GM12878 (cell line): ENCODE results near the gene ZNF124. TPM values are rescaled to one million over a fixed set of nuclear protein-coding genes. Genes with fewer than 3 reads are reported as not detected.

Experiments used
- ATAC-seq: fragments of 200-7000 bp; cut with Tn5 transposase; 3 replicates; pipeline ENCODE4 v1.9.1; 2020; ENCODE audit warnings: mild to moderate bottlenecking, moderate library complexity
- BruUV-seq: library from RNA; stranded (reverse); fragments of 400-500 nt; replicated peaks from 2 replicates; lab custom pipeline; 2021; lab: Mats Ljungman, UMichigan
- CTCF ChIA-PET: fragments of 300-600 bp; sonication (Branson Sonifier 250); formaldehyde crosslinking; extraction: SDS; loops from one replicate; lab custom pipeline; 2021; ENCODE audit warnings: inconsistent platforms; lab: Yijun Ruan, JAX
- POLR2A ChIA-PET: fragments of 350-600 bp; formaldehyde crosslinking; extraction: SDS; loops from one replicate; lab custom pipeline; 2021; ENCODE audit warnings: inconsistent platforms; lab: Charles Lee
- RAD21 ChIA-PET: fragments of 300-600 bp; sonication (Branson Sonifier 250); formaldehyde crosslinking; loops from one replicate; lab custom pipeline; 2023; ENCODE audit warnings: antibody characterized with exemption; ENCODE audit not compliant: unreplicated experiment; lab: Charles Lee
- SMC1A ChIA-PET: fragments of 300-600 bp; sonication (Branson Sonifier 250); formaldehyde crosslinking; loops from one replicate; lab custom pipeline; 2023; ENCODE audit not compliant: unreplicated experiment, uncharacterized antibody; lab: Charles Lee
- DNase-seq: peaks from one replicate; pipeline ENCODE4 v3.0.0-alpha.2; 2011; ENCODE audit warnings: low read depth, low spot score
- FAIRE-seq: peaks from 3 replicates; lab custom pipeline; 2011; peaks lifted over from hg19 to GRCh38; lab: Jason Lieb, UNC
- H2AFZ ChIP-seq: 2 replicates; pipeline ENCODE4 v1.6.0; 2011; ENCODE audit warnings: low read depth, low read length, control low read depth; ENCODE audit not compliant: control insufficient read depth
- H3K27ac ChIP-seq: 2 replicates; pipeline ENCODE4 v1.5.1; 2011; ENCODE audit warnings: control low read depth; ENCODE audit not compliant: control insufficient read depth, insufficient read depth
- H3K27me3 ChIP-seq, 2 experiments: replicated peaks in 1 of 2; 2 replicates each; pipeline versions ENCODE4 v1.6.0 to v1.6.1; 2011; ENCODE audit warnings: low read length in 1 of 2; ENCODE audit not compliant: control insufficient read depth in 2 of 2, insufficient read depth in 2 of 2
- H3K36me3 ChIP-seq, 2 experiments: 2 replicates each; pipeline ENCODE4 v1.5.1; 2011; ENCODE audit warnings: low read length in 1 of 2; ENCODE audit not compliant: control insufficient read depth in 2 of 2, insufficient read depth in 2 of 2
- H3K4me1 ChIP-seq: 2 replicates; pipeline ENCODE4 v1.6.1; 2011; ENCODE audit warnings: mild to moderate bottlenecking, low read length, moderate library complexity, mixed read lengths; ENCODE audit not compliant: control insufficient read depth, insufficient read depth
- H3K4me2 ChIP-seq: 2 replicates; pipeline ENCODE4 v1.6.0; 2011; ENCODE audit warnings: control low read depth; ENCODE audit not compliant: control insufficient read depth, insufficient read depth
- H3K4me3 ChIP-seq: fragments of 200-600 bp; sonication (generic); 2 replicates; pipeline ENCODE4 v1.5.1; 2016
- H3K79me2 ChIP-seq: 2 replicates; pipeline ENCODE4 v1.6.0; 2011; ENCODE audit warnings: low read length; ENCODE audit not compliant: control insufficient read depth, insufficient read depth
- H3K9ac ChIP-seq: 2 replicates; pipeline ENCODE4 v1.8.0; 2011; ENCODE audit warnings: low read length, control low read depth, mixed read lengths; ENCODE audit not compliant: control insufficient read depth, insufficient read depth
- H3K9me3 ChIP-seq: replicated peaks from 3 replicates; pipeline ENCODE4 v1.5.1; 2011; ENCODE audit warnings: mild to moderate bottlenecking, low read length; ENCODE audit not compliant: control insufficient read depth, insufficient read depth
- H4K20me1 ChIP-seq: 2 replicates; pipeline ENCODE4 v1.6.0; 2011; ENCODE audit not compliant: control insufficient read depth, insufficient read depth
- ATF7 ChIP-seq: fragments of 450-650 bp; IDR thresholded peaks from 2 replicates; pipeline ENCODE4 v1.6.1; 2016; ENCODE audit warnings: low read depth, mild to moderate bottlenecking
- BCL11A ChIP-seq: IDR thresholded peaks from 2 replicates; pipeline ENCODE4 v1.6.1; 2011; ENCODE audit warnings: low read depth, low read length
- BHLHE40 ChIP-seq, 2 experiments: fragments of 450-650 bp in 1 of 2; IDR thresholded peaks; 2 replicates each; pipeline ENCODE4 v1.6.1; 2011 to 2017; ENCODE audit warnings: low read depth in 2 of 2, borderline replicate concordance in 1 of 2, improper control_type of control experiment in 1 of 2, low read length in 1 of 2, mild to moderate bottlenecking in 1 of 2
- ESRRA ChIP-seq: IDR thresholded peaks from 2 replicates; pipeline ENCODE4 v1.6.1; 2012; ENCODE audit warnings: mild to moderate bottlenecking, low read length, improper control_type of control experiment
- GATAD2B ChIP-seq: fragments of 450-650 bp; conservative IDR thresholded peaks from 2 replicates; pipeline ENCODE4 v1.6.1; 2017; ENCODE audit warnings: low read depth, mild to moderate bottlenecking, moderate library complexity
- HDAC6 ChIP-seq: fragments of 200-600 bp; sonication (generic); IDR thresholded peaks from one replicate; pipeline ENCODE4 v1.8.0; 2017; ENCODE audit warnings: antibody characterized with exemption; ENCODE audit not compliant: unreplicated experiment
- JUND ChIP-seq: IDR thresholded peaks from 2 replicates; pipeline ENCODE4 v1.6.1; 2012; ENCODE audit warnings: low read depth, mild to moderate bottlenecking, low read length, improper control_type of control experiment, moderate library complexity
- NFYA ChIP-seq: IDR thresholded peaks from 2 replicates; pipeline ENCODE4 v1.6.1; 2011; ENCODE audit warnings: low read depth, mild to moderate bottlenecking, low read length, improper control_type of control experiment, borderline replicate concordance
- RUNX3 ChIP-seq: IDR thresholded peaks from 2 replicates; pipeline ENCODE4 v1.6.1; 2012; ENCODE audit warnings: low read length, inconsistent platforms
- TCF7 ChIP-seq: IDR thresholded peaks from 2 replicates; pipeline ENCODE4 v1.6.1; 2014; ENCODE audit warnings: antibody characterized with exemption, borderline replicate concordance
- WGBS: methylation state at CpG from one replicate; pipeline ENCODE4 v1.1.6; 2016; ENCODE audit warnings: low lambda C conversion rate; ENCODE audit not compliant: insufficient replicate concordance, insufficient coverage; ENCODE audit errors: missing lambda C conversion rate; 5-methylcytosine and 5-hydroxymethylcytosine counted together
- in situ Hi-C: fragments of 300-500 bp; cut with MboI; formaldehyde crosslinking; loops from 9 replicates; pipeline ENCODE4 v1.14.3; 2018; ENCODE audit warnings: mixed read lengths
- intact Hi-C: fragments of 100-400 bp; cut with micrococcal nuclease; formaldehyde crosslinking; loops from one replicate; pipeline ENCODE4 v1.14.2; 2022; ENCODE audit not compliant: unreplicated experiment
- polyA plus RNA-seq, 11 experiments: library from polyadenylated mRNA; depleted of rRNA in 4 of 11; unstranded in 6 of 11; stranded (reverse) in 5 of 11; fragments of >200 nt; fragmentation: Nextera tagmentation in 4 of 11; fragmentation: Illumina TruSeq in 1 of 11; extraction: Ambion mirVana in 4 of 11; extraction: Trizol in 1 of 11; gene quantifications; 1 replicate in 1 of 11; 2 replicates in 10 of 11; pipeline versions ENCODE4 v1.2.1 to v1.2.3, GENCODE V29; 2011 to 2016; ENCODE audit warnings: inconsistent platforms in 2 of 11, missing spikeins in 2 of 11, low read depth in 1 of 11
- total RNA-seq, 4 experiments: library from RNA; depleted of rRNA in 3 of 4; stranded (reverse); fragments of >200 nt in 3 of 4; fragmentation: Illumina TruSeq in 1 of 4; extraction: Trizol in 1 of 4; gene quantifications; 2 replicates each; pipeline versions ENCODE4 v1.2.1 to v1.2.3, GENCODE V29; 2013 to 2021
- TF ChIP-seq, protein P1 (sequence below): fragments of 150-350 bp; IDR thresholded peaks from 2 replicates; pipeline ENCODE4 v1.6.1; 2014; ENCODE audit warnings: mild to moderate bottlenecking, low read depth, low read length
- TF ChIP-seq, protein P2 (sequence below): IDR thresholded peaks from 2 replicates; pipeline ENCODE4 v1.6.1; 2011; ENCODE audit warnings: borderline replicate concordance, low read depth, mild to moderate bottlenecking, moderate library complexity, low read length; ENCODE audit not compliant: insufficient read depth, poor library complexity, severe bottlenecking
- TF ChIP-seq, protein P3 (sequence below): IDR thresholded peaks from 2 replicates; pipeline ENCODE4 v1.6.1; 2012; ENCODE audit warnings: improper control_type of control experiment, low read depth, low read length; ENCODE audit not compliant: insufficient replicate concordance

ZNF124 gene
- total and polyA plus RNA-seq, 10 of the 15 experiments (the other 5 are each of a cell fraction or from before 2014, with no cell fraction given), result 6.8 to 37.5 (median 12.5) TPM

DNA sequence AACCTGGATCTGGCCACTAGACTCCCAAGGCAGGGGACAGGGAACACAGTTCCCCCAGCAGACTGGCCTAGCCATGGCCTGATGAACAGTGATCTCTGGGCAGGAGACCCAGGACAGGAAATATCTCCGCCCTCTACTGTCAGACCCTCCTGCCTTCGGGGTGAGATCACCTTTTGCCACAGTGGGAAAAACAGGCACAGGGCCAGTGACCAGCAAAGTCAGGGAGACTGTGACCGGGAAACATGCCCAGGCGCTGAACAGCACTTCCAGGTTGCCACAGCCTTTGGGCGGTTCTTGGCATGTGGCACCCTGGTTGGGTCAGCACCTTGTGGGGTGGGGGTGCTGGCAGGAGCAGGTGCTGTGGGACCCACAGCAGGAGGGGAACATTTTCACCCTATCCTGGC lies 58.7 kb downstream of the ZNF124 start (continued):
- TF ChIP-seq, protein P1, sequence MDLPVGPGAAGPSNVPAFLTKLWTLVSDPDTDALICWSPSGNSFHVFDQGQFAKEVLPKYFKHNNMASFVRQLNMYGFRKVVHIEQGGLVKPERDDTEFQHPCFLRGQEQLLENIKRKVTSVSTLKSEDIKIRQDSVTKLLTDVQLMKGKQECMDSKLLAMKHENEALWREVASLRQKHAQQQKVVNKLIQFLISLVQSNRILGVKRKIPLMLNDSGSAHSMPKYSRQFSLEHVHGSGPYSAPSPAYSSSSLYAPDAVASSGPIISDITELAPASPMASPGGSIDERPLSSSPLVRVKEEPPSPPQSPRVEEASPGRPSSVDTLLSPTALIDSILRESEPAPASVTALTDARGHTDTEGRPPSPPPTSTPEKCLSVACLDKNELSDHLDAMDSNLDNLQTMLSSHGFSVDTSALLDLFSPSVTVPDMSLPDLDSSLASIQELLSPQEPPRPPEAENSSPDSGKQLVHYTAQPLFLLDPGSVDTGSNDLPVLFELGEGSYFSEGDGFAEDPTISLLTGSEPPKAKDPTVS, result no peak
- TF ChIP-seq, all 136 proteins: peak for 0

DNA sequence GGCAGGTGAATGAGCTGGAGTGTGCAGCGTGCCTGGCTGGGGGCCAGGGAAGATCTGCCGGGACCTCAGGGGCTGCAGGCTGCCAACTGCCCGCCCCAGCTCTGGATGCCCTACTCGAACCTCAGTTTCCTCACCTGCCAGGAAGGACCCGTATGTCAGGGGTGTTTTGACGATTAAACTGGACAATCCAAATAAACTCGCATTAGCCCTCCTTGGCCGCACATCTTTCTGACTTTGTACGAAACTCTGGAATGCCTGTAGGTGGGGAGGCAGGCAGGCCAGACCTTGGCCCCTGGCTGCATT lies 59.4 kb downstream of the ZNF124 start:
- no peak overlapping the region for H2AFZ ChIP-seq
- no peaks in the 10 kb centered on the region for H3K79me2 ChIP-seq
- ChIA-PET POLR2A (no interaction called here), RAD21 (no interaction called here), SMC1A (interaction anchor here (0.5 kb wide), 1 partner anchor 56 kb away, joined by 3 read pairs; no protein-coding TSS in a partner anchor), CTCF (no interaction called here)
- DNase-seq (no peak), FAIRE-seq (no peak), ATAC-seq (no peak)
- intact Hi-C loops (no loop called here), in situ Hi-C loops (no loop called here)
- H3K9ac ChIP-seq, result no peak overlapping the region
- no peak overlapping the region for H3K4me2 ChIP-seq
- H3K4me3 ChIP-seq, result no peak overlapping the region
- H3K9me3 ChIP-seq, result peaks cover 2% of the 10 kb centered on the region; the same call in 2 of the 3 replicates
- H3K36me3 ChIP-seq, result no peaks in the 10 kb centered on the region
- no peaks in the 10 kb centered on the region for H4K20me1 ChIP-seq
- WGBS, result 54% methylated on average over 9 of the region's 9 CpGs
- H3K4me1 ChIP-seq, result no peaks in the 10 kb centered on the region
- no TSS peak for BruUV-seq
- H3K27ac ChIP-seq, result no peak overlapping the region
- peaks cover 1 to 5% of the 10 kb centered on the region in 2 experiments; a peak in 3 of 4 replicates for H3K27me3 ChIP-seq
- TF ChIP-seq GATAD2B (no peak), TCF7 (no peak), ATF7 (no peak), BHLHE40 (IDR thresholded peaks at IDR 0.05; ENCODE audit: borderline replicate concordance in 1 of 2, low read depth in 2 of 2, low read length in 1 of 2) (no peak), RUNX3 (no peak), HDAC6 (no peak), JUND (no peak), BCL11A (no peak), ESRRA (no peak), NFYA (no peak)
- TF ChIP-seq, protein P2, sequence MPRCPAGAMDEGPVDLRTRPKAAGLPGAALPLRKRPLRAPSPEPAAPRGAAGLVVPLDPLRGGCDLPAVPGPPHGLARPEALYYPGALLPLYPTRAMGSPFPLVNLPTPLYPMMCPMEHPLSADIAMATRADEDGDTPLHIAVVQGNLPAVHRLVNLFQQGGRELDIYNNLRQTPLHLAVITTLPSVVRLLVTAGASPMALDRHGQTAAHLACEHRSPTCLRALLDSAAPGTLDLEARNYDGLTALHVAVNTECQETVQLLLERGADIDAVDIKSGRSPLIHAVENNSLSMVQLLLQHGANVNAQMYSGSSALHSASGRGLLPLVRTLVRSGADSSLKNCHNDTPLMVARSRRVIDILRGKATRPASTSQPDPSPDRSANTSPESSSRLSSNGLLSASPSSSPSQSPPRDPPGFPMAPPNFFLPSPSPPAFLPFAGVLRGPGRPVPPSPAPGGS, result no peak
- TF ChIP-seq, protein P3, sequence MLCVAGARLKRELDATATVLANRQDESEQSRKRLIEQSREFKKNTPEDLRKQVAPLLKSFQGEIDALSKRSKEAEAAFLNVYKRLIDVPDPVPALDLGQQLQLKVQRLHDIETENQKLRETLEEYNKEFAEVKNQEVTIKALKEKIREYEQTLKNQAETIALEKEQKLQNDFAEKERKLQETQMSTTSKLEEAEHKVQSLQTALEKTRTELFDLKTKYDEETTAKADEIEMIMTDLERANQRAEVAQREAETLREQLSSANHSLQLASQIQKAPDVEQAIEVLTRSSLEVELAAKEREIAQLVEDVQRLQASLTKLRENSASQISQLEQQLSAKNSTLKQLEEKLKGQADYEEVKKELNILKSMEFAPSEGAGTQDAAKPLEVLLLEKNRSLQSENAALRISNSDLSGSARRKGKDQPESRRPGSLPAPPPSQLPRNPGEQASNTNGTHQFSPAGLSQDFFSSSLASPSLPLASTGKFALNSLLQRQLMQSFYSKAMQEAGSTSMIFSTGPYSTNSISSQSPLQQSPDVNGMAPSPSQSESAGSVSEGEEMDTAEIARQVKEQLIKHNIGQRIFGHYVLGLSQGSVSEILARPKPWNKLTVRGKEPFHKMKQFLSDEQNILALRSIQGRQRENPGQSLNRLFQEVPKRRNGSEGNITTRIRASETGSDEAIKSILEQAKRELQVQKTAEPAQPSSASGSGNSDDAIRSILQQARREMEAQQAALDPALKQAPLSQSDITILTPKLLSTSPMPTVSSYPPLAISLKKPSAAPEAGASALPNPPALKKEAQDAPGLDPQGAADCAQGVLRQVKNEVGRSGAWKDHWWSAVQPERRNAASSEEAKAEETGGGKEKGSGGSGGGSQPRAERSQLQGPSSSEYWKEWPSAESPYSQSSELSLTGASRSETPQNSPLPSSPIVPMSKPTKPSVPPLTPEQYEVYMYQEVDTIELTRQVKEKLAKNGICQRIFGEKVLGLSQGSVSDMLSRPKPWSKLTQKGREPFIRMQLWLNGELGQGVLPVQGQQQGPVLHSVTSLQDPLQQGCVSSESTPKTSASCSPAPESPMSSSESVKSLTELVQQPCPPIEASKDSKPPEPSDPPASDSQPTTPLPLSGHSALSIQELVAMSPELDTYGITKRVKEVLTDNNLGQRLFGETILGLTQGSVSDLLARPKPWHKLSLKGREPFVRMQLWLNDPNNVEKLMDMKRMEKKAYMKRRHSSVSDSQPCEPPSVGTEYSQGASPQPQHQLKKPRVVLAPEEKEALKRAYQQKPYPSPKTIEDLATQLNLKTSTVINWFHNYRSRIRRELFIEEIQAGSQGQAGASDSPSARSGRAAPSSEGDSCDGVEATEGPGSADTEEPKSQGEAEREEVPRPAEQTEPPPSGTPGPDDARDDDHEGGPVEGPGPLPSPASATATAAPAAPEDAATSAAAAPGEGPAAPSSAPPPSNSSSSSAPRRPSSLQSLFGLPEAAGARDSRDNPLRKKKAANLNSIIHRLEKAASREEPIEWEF, result no peak
